ENCODE results near the gene NATD1. TPM values are rescaled to one million over a fixed set of nuclear protein-coding genes. Genes with fewer than 3 reads are reported as not detected.

The NATD1 gene
- total and polyA plus RNA-seq, 9 of the 15 experiments (the other 6 are each of a cell fraction or from before 2014, with no cell fraction given) = 0.24 to 5.4 (median 1.6) TPM

DNA sequence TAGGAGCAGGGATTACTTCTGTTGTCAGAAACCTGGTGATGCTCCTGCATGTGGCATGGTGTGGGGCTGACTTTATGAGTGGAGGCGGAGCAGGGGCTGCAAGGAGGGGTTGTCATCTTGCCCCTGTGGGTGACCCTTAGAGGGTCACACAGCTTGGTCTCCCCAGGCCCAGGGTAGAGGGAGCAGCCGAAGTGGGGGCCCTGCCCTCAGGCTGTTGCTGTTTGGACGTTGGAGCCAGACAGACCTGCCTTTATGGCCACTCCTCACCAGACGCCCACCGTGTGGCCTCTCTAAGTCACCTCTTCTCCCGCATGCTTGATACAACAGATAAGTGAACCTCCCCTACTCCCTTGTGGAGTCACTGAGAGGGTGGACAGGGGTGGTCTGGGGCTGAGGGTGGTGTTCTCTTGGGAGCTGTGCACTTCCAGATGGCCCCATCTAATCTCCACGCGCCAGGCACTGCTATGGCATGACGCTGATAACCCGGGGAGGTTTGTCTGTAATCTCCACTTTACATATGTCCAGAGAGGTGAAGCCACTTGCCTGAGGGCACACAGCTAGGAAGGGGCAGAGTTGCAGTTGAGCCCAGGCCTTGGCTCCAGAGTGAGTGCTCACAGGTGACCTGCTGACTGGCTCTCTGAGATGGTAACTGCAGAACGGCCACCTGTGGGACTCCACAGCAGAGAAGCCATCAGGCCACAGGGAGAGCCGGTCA is 41.3 kb upstream of the NATD1 start (continued):
- TF ChIP-seq, protein P1, sequence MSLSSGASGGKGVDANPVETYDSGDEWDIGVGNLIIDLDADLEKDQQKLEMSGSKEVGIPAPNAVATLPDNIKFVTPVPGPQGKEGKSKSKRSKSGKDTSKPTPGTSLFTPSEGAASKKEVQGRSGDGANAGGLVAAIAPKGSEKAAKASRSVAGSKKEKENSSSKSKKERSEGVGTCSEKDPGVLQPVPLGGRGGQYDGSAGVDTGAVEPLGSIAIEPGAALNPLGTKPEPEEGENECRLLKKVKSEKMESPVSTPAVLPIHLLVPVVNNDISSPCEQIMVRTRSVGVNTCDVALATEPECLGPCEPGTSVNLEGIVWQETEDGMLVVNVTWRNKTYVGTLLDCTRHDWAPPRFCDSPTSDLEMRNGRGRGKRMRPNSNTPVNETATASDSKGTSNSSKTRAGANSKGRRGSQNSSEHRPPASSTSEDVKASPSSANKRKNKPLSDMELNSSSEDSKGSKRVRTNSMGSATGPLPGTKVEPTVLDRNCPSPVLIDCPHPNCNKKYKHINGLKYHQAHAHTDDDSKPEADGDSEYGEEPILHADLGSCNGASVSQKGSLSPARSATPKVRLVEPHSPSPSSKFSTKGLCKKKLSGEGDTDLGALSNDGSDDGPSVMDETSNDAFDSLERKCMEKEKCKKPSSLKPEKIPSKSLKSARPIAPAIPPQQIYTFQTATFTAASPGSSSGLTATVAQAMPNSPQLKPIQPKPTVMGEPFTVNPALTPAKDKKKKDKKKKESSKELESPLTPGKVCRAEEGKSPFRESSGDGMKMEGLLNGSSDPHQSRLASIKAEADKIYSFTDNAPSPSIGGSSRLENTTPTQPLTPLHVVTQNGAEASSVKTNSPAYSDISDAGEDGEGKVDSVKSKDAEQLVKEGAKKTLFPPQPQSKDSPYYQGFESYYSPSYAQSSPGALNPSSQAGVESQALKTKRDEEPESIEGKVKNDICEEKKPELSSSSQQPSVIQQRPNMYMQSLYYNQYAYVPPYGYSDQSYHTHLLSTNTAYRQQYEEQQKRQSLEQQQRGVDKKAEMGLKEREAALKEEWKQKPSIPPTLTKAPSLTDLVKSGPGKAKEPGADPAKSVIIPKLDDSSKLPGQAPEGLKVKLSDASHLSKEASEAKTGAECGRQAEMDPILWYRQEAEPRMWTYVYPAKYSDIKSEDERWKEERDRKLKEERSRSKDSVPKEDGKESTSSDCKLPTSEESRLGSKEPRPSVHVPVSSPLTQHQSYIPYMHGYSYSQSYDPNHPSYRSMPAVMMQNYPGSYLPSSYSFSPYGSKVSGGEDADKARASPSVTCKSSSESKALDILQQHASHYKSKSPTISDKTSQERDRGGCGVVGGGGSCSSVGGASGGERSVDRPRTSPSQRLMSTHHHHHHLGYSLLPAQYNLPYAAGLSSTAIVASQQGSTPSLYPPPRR (CRISPR knock-in tag; IDR thresholded peaks at IDR 0.05; ENCODE audit: borderline replicate concordance) = no peak
- TF ChIP-seq, protein P2, sequence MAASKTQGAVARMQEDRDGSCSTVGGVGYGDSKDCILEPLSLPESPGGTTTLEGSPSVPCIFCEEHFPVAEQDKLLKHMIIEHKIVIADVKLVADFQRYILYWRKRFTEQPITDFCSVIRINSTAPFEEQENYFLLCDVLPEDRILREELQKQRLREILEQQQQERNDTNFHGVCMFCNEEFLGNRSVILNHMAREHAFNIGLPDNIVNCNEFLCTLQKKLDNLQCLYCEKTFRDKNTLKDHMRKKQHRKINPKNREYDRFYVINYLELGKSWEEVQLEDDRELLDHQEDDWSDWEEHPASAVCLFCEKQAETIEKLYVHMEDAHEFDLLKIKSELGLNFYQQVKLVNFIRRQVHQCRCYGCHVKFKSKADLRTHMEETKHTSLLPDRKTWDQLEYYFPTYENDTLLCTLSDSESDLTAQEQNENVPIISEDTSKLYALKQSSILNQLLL (CRISPR knock-in tag; IDR thresholded peaks at IDR 0.05; ENCODE audit: borderline replicate concordance) = no peak
- TF ChIP-seq CBFA2T3 (IDR thresholded peaks at IDR 0.05) = peak; percentile 83
- TF ChIP-seq, protein P3, sequence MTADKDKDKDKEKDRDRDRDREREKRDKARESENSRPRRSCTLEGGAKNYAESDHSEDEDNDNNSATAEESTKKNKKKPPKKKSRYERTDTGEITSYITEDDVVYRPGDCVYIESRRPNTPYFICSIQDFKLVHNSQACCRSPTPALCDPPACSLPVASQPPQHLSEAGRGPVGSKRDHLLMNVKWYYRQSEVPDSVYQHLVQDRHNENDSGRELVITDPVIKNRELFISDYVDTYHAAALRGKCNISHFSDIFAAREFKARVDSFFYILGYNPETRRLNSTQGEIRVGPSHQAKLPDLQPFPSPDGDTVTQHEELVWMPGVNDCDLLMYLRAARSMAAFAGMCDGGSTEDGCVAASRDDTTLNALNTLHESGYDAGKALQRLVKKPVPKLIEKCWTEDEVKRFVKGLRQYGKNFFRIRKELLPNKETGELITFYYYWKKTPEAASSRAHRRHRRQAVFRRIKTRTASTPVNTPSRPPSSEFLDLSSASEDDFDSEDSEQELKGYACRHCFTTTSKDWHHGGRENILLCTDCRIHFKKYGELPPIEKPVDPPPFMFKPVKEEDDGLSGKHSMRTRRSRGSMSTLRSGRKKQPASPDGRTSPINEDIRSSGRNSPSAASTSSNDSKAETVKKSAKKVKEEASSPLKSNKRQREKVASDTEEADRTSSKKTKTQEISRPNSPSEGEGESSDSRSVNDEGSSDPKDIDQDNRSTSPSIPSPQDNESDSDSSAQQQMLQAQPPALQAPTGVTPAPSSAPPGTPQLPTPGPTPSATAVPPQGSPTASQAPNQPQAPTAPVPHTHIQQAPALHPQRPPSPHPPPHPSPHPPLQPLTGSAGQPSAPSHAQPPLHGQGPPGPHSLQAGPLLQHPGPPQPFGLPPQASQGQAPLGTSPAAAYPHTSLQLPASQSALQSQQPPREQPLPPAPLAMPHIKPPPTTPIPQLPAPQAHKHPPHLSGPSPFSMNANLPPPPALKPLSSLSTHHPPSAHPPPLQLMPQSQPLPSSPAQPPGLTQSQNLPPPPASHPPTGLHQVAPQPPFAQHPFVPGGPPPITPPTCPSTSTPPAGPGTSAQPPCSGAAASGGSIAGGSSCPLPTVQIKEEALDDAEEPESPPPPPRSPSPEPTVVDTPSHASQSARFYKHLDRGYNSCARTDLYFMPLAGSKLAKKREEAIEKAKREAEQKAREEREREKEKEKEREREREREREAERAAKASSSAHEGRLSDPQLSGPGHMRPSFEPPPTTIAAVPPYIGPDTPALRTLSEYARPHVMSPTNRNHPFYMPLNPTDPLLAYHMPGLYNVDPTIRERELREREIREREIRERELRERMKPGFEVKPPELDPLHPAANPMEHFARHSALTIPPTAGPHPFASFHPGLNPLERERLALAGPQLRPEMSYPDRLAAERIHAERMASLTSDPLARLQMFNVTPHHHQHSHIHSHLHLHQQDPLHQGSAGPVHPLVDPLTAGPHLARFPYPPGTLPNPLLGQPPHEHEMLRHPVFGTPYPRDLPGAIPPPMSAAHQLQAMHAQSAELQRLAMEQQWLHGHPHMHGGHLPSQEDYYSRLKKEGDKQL (CRISPR knock-in tag; IDR thresholded peaks at IDR 0.05; ENCODE audit: borderline replicate concordance) = no peak
- no peak for TF ChIP-seq MAFG (tag; conservative IDR thresholded peaks at IDR 0.05)
- TF ChIP-seq SMAD4 (CRISPR knock-in tag; conservative IDR thresholded peaks at IDR 0.05) = no peak
- TF ChIP-seq DPF2 (IDR thresholded peaks at IDR 0.05) = no peak
- TF ChIP-seq TEAD4 (IDR thresholded peaks at IDR 0.05; ENCODE audit: low read length) = peak; percentile 61; the same call in 1 of the 2 replicates
- no peak for TF ChIP-seq TEAD4 (CRISPR knock-in tag; IDR thresholded peaks at IDR 0.05; ENCODE audit: borderline replicate concordance)
- no peak for TF ChIP-seq BRF1 (IDR thresholded peaks at IDR 0.05; ENCODE audit: borderline replicate concordance, extremely low read depth, insufficient read length)
- TF ChIP-seq, protein P4, sequence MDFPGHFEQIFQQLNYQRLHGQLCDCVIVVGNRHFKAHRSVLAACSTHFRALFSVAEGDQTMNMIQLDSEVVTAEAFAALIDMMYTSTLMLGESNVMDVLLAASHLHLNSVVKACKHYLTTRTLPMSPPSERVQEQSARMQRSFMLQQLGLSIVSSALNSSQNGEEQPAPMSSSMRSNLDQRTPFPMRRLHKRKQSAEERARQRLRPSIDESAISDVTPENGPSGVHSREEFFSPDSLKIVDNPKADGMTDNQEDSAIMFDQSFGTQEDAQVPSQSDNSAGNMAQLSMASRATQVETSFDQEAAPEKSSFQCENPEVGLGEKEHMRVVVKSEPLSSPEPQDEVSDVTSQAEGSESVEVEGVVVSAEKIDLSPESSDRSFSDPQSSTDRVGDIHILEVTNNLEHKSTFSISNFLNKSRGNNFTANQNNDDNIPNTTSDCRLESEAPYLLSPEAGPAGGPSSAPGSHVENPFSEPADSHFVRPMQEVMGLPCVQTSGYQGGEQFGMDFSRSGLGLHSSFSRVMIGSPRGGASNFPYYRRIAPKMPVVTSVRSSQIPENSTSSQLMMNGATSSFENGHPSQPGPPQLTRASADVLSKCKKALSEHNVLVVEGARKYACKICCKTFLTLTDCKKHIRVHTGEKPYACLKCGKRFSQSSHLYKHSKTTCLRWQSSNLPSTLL (IDR thresholded peaks at IDR 0.05) = no peak

Data from K562 (cell line).